Forelimb muscle (tissue), 1 donor: Measurements from ENCODE around the gene EDRF1. TPM values are rescaled to one million over a fixed set of nuclear protein-coding genes. Genes with fewer than 3 reads are reported as not detected.
"Not testable (repeated sequence)": the region's sequence is repeated elsewhere in the genome, so short reads cannot be mapped to it uniquely, and the experiment has no call there.

ENCODE experiments used
- DNase-seq: peaks from one replicate; pipeline ENCODE4 v3.0.0-alpha.2; 2013; ENCODE audit warnings: low read depth
- polyA plus RNA-seq: library from polyadenylated mRNA; unstranded; fragments of 120-200 nt; gene quantifications from one replicate; pipeline ENCODE4 v1.2.1, GENCODE V29; 2013; ENCODE audit not compliant: insufficient read length

Gene EDRF1
- 18.7 TPM for polyA plus RNA-seq

GRCh38 chr10:125719173-125720001 is at the start of gene EDRF1:
Gene EDRF1, plus strand, starts transcription at chr10:125719709. Its CDS starts 99 bp downstream, at chr10:125719808.
- DNase-seq, result peak; percentile 97

GRCh38 chr10:125672884-125673283 is 46.6 kb upstream of the EDRF1 start:
- DNase-seq, result no peak

- DNase-seq, result no peak
Measured at GRCh38 chr10:125679436-125679835, 40.1 kb upstream of the EDRF1 start.

GRCh38 chr10:125683063-125683462 is 36.4 kb upstream of the EDRF1 start, which contains the start of gene TEX36:
Gene TEX36, minus strand, starts transcription at chr10:125683163. Its CDS starts 174 bp downstream, at chr10:125682989.
- no peak for DNase-seq

GRCh38 chr10:125683821-125684220 is 35.7 kb upstream of the EDRF1 start:
- no peak for DNase-seq

GRCh38 chr10:125684581-125684980 is 34.9 kb upstream of the EDRF1 start:
- no peak for DNase-seq

- no peak for DNase-seq
Measured at GRCh38 chr10:125687507-125688185, 31.9 kb upstream of the EDRF1 start.

- no peak for DNase-seq
Measured at GRCh38 chr10:125689955-125690569, 29.4 kb upstream of the EDRF1 start.

GRCh38 chr10:125691160-125691981 is 28.1 kb upstream of the EDRF1 start:
- no peak for DNase-seq

- DNase-seq, result no peak
Measured at GRCh38 chr10:125692196-125692595, 27.3 kb upstream of the EDRF1 start.

- DNase-seq, result no peak
Measured at GRCh38 chr10:125692601-125693523, 26.6 kb upstream of the EDRF1 start.

- no peak for DNase-seq
Measured at GRCh38 chr10:125693524-125693847, 26.0 kb upstream of the EDRF1 start.

- DNase-seq, result no peak
Measured at GRCh38 chr10:125694883-125695282, 24.6 kb upstream of the EDRF1 start.

- not testable (repeated sequence) for DNase-seq
Measured at GRCh38 chr10:125696884-125697283, 22.6 kb upstream of the EDRF1 start.

- no peak for DNase-seq
Measured at GRCh38 chr10:125698481-125698998, 21.0 kb upstream of the EDRF1 start.

- DNase-seq, result no peak
Measured at GRCh38 chr10:125699562-125700143, 19.9 kb upstream of the EDRF1 start.

GRCh38 chr10:125700355-125700911 is 19.1 kb upstream of the EDRF1 start:
- DNase-seq, result no peak

- DNase-seq, result no peak
Measured at GRCh38 chr10:125707541-125708468, 11.7 kb upstream of the EDRF1 start.
